HUDEP-2 (cell line): ENCODE data around the gene CDH23.
"Not testable (repeated sequence)": the region's sequence is repeated elsewhere in the genome, so short reads cannot be mapped to it uniquely, and the experiment has no call there.

Experiments
- DNase-seq, 76 experiments: peaks; one replicate each; lab custom pipeline; 2025; ENCODE audit not compliant: unreplicated experiment in 76 of 76; lab: John Stamatoyannopoulos, UW

CDH23 gene

DNA sequence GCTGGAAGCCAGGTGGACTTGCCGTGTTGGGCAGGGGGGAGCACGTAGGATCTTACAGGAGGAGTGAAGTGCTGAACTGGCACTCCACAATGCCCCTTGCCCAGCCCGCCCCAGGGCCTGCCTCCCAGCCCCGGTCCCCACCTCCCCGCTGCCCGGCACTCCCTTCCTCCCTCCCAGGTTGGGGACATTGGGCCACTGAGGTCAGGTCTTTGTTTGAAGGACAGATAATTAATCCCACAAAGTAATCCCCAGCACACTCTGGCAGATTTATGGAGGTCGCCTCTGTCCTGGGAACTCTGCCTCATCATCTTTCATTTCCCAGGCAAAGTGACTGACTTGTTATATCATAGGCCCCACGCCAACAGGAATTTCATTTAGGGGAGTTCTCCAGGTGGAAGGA is 200.0 kb downstream of the CDH23 start:
- no peak for DNase-seq

DNA sequence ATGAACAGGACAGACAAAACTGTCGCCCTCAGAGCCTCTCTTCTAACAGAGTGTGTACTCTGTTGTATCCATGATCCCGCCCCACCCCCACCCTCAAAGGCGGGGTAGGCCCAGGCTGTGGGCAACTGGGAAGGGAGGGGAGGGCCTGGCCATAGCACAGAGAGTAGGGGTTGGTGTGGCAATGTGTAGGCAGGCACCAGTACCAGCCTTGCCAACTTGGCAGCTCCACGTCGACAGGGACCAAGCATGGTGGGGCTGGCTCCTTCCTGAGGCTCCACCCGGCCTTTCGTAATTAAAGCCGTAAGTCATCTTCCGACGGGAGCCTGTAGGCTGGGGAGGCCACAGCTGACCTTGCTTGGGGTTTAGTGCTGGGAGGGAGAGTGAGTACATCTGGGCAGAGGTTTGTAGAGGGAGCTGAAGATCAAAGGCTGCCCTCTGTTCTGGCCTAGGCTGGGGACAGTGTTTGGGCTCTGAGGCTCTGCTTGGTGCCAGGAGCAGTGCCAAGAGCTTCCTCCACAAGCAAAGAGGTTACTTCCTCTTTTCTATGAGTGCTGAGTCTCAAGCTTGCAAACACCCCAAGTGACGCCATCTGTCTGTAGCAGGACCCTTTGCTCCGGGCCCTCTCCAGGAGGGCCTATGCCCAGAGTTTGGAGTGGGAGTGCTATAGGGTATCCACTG is 201.2 kb downstream of the CDH23 start:
- peak in 51 of 76 experiments; percentile 7 to 61 (median 27) for DNase-seq

DNA sequence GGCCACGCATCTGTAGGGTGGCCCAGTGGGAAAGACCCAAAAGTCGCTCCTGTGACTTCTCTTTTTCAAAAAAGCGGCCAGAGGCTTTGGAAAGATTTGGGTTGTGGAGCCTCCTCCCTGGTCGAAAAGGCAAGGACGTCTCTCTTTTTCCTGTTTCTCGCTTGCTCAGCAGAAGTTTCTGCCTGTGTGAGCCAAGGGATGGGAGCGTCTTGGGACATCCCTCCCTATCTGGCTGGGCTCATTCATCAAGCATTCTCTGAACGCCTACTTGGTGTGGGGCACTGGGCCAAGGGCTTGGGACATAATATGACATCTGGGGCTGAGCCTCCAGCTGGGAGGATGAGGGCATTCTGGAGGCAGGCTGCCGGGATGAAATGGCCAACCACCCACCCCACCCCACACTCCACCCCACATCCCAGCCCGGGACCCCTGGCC is 201.9 kb downstream of the CDH23 start:
- DNase-seq = peak in 52 of 76 experiments; percentile 8 to 70 (median 34)

DNA sequence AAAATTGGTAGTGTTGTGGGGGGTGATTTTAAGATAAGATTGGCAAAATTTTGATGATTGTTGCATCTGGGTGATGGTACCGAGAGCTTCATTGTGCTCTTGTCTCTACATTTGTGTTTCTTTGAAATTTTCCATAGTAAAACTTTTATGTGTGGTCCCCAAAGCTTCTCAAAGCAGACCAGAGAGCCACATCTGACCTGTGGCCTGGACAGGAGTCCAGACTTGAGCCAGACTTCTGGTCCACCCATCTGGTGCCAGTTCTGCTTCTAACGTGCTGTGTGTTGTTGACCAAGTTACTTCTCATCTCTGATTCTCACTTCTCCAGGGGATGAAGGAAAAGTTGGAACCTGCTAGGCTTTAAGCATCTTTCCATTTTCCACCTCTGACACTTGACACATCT is 202.8 kb downstream of the CDH23 start:
- no peak for DNase-seq

DNA sequence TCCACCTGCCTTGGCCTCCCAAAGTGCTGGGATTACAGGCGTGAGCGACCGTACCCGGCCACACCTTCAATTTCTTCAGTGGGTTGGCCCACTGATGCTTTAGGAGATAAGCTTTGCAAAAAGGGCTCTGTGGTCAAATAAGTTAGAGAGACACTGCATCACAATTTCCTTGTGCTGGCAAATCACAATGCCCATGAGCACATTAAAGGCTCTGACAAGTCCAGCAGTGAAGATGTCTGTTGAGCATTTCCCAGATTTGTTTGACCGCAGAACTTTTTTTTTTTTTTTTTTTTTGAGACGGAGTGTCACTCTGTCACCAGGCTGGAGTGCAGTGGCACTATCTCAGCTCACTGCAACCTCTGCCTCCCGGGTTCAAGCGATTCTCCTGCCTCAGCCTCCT is 203.5 kb downstream of the CDH23 start:
- not testable (repeated sequence) for DNase-seq

DNA sequence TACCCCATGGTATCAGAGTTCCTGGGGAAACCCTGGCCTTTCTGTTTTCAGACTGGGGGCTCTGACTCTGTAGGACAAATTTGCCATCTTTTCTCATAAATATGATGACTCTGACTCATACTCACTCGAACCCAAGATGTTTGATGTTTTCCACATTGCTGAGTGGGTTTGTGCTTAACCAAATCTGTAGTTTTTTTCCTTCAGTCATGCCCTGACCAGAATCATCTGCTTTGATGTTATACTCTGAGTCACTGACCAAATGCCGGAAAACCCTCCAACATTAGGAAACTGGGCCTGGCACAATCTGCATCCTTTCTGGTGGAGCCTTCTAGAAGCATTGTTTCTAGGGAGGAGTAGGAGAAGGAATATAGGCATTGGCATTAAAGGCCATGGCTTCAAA is 204.1 kb downstream of the CDH23 start:
- no peak for DNase-seq

DNA sequence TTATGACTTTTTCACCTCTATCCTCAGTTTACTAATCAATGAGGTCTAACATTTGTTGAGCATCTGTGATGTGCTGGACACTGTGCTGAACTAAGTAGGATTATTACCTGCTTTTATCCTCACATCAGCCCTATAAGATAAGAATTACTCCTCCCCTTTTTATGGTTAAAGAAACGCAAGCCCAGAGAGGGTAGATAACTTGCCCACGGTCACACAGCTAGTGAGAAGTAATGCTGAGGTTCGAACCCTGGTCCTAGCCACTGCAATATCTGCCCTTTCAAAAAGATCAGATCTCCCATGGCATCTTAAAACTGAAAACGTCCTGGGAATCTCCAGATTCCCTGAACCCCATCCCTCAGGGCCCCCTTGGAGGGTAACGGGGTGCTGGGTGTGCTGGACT is 204.6 kb downstream of the CDH23 start:
- no peak for DNase-seq

DNA sequence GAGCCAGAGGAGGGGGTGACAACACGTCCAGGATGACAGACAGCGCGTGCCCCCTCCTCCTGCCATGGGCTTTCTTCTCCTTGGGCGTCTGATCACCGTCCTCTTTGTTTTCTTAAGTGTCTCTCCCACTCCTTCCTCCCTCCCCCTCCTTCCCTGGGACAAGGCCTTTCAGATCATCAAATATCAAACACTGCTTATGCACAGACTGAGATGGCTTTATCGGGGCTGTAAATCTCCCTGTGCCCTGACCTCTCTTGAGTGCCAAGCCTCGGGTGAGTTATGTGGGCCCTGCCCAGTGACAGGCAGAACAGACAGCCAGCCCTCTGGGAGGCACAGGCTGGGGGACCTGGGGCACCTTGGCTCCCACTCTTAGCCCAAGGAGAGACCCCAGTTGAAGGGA is 206.4 kb downstream of the CDH23 start:
- DNase-seq = peak in 10 of 76 experiments; percentile 4 to 46 (median 14)

DNA sequence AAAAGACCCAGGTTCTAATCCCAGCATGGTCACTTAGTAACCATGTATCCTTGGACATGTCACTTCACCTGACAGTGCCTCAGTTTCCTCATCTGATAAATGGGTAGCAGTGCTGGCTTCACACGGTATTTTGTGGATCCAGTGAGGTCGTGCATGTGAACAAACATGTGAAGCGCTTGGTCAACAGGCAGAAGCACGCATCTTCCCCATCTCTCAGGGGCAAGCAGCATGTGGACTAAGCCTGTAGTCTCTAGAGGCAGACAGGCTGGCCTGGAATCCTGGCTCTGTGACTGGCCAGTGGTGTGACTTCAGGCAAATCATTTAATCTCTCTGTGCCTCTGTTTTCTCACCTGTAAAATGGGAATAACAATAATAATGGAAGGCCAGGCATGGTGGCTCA is 207.0 kb downstream of the CDH23 start:
- no peak for DNase-seq

DNA sequence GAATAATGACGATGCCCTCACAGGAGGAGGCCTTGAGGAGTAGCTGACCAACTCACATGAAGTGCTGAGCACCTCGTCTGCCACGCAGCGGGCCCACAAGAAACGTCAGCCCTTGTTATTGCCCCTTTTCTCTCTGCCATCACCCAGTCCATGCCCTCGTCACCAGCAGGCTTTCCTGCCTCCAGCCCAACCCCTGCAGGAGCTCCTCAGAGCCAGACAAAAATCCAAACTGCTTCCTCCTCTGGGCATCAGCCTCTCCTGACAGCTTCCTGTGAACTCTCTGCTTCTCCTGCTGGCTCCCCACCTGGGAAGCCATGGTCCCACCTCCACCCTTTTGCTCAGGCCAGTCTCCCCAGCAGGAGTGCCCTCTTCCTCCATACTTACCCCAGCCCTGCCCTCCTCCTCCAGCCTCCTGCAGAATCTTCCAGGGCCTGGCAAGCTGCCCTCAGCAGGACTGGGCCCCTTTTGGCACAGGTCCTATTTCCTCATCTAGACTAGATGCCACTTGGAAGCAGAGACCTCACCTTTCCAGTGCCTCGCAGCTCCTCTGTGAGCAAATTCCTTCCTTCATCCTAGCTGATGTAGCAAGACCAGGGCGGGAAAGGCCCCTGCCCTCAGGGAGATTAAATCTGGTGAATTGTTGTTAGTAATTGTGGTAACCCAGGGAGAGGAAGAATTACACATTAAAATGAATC is 207.8 kb downstream of the CDH23 start:
- no peak for DNase-seq

DNA sequence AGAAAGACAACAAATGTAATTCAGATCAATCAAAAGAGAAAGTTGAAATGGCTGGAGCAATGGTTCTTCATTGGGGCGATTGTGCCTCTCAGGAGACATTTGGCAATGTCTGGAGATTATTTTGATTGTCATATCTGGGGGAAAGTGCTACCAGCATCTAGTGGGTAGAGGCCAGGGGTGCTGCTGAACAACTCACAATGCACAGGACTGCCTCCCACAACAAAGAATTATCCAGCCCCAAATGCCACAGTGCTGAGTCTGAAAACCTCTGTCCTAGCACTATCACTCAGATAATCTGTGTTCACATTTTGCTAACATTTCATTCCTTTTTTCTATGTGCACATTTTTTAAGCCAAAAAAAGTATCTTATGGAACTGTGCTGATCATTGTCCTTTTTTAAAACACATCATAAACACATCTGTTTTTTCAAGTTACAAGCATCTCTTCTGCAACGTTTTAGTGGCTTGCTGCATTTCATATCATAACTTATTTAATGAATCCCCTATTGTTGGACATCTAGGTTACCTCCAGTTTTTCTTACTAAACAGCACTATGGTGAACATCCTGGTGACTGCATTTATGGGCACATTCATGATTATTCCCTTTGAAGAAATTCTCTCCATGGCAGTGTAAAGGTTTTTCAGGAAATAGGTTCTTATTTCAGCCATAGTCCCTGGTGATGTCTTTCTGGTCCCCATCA is 208.7 kb downstream of the CDH23 start:
- peak in 1 of 76 experiments; percentile 8 for DNase-seq

DNA sequence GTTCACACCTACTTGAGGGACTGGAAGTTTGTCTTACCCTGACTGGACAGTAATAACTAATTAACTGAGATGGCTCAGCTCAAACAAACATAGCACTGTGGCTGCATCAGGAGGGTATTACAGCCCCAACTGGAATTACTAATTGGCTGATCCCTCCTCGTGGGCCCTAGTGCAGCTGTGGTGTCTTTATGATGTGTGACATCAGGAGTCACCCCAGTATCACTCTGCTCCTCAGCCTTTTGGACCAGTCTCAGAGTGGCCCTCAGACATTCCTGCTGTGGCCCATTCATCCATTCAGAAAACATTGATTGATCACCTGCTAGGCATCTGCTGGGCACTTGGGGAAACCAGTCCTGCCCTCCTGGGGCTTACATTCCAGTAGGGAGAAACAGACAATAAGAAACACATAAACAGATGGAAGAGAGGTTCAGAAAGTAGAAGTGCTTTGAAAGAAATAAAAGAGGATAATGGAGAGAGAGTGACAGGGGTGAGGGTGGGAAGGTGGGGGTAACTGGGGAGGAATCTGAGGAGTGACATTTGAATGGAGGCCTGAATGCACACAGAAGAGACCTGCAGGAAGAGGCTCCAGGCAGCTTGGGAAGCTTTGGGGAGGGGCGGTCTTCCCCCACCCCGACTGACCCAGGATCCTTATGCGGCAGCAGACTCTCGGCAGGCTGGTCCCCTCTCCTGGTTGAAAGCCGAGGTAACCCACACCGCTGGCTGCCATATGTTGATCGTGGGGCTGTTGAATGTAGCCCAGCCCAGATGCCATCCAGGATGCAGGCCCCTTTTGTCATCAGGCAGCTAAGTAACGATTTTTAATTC is 209.7 kb downstream of the CDH23 start:
- DNase-seq = no peak

DNA sequence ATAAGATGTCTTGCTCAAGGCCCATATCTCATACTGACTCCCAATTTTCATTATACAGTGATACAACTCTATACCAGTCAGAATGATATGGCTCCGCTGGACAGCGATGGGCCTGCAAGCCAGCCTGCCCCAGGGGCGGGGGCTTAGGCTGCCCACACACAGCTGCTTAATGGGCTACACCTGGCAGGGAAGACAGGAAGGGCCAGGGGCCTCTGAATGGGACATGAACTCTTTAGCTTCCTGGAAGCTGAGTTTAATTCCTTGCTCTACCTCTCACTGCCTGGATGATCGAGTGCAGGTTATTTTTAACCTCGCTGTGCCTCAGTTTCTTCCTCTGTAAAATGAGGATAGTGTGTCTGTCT is 210.3 kb downstream of the CDH23 start:
- DNase-seq = no peak

DNA sequence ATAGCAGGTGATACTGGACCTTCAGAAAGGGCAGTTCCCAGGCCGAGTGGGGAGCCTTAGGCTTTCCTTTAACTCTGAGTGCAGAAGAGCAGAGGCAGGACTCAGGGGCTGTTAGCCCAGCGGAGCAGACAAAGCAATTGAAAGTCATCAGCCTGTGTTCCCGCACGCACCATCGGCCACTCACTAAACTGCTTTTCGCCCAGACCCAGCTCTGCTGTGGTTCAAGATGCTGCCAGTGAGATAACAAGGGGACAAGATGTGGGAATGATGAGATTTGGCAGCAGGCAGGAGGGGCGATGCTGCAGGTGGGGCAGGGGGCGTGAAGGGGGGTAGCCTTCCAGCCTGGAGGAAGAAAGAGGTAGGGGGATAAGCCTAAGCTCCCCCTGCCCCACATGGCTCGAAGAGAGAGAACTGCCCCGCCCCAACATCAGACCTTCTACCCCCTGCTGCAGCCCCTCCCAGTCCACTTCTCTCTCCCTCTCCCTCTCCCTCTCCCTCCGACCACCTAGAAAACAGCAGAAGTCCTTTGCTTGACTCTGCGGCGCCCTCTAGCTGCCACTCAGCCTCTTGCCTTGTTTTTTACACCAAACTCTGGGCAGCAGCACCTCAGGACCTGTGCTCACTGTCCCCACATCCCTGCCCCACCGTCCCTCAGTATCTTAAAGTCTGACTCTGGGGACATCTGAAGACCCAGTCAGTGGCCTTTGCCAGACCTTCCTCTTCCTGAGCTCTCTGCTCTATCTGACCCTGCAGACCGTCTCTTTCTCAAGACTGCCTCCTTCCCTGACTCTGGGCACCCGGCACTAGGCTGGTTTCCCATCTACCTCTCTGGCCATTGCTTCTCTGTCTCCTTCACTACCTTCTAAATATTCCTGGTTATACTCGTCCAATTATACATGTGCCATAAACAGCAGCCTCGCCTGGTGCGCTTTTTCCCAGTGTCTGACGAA is 212.4 kb downstream of the CDH23 start:
- peak in 53 of 76 experiments; percentile 3 to 68 (median 31) for DNase-seq

DNA sequence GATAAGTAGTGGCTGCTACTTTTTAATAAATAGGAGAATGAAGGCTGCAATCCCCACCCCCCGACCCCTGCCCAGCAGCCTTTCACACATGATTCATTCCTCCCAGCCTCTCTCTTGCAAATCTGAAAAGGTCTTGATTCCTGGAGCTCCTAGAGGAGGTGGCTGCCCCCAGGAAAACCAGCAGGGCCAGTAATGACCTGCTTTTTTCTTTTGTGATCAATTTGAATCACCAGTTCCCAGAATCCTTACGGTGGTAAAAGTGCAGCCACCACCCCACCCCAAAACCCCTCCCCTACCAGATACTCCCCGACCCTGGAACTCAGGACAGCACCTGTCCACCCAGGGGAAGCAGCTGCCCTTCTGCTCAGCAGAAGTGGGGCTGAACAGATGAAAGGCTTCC is 213.9 kb downstream of the CDH23 start:
- DNase-seq = no peak

DNA sequence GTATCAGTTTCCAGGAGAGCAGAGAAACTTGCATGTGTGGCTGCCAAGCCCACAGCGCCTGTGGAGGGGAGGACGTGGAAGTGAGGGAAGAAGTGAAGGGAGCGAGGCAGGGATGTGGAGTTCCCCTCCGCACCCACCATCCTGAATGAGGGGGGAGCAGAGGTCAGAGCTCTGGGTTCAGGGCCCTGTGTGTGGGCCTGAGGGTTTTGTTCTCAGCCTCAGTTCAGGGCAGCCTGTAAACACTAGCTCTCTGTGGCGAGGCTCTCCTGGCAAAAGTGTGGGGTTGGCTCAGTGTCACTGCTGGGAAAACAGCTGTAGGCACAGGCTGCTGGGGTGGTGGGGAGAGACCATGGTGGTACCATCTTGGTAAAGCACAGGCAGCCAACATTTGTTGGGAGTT is 214.4 kb downstream of the CDH23 start:
- no peak for DNase-seq

DNA sequence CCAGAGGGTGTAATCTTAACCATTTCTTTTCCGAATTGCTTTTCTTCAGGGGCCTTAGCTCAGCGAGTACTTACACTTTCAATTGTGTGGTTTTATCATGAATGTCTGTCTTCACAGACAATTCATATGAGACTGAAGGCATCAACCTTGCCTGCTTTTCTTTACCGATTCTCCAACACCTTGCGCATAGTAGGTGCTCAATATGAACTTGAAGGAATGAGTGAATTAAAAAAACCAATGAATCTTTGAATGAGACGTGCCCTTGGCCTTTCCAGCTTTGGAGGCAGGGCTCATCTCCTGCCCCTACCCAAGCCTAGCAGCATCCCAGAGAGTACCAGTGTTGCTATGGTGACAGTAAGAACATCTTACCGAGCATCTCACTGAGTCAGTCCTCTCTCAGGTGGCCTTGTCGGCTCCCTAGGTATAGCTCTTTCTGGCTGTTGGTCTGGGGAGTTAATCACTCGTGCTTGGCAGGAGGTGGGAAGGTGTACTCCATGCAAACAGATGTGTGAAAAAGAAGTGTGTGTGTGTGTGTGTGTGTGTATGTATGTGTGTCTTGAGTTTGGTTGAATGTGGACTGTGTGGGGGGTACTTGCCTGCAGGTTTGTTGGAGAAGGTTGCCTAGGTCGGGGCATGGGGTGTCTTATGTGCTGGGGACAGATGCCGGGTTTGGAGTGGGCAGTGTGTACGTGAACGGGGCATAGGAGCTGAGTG is 215.1 kb downstream of the CDH23 start:
- no peak for DNase-seq

DNA sequence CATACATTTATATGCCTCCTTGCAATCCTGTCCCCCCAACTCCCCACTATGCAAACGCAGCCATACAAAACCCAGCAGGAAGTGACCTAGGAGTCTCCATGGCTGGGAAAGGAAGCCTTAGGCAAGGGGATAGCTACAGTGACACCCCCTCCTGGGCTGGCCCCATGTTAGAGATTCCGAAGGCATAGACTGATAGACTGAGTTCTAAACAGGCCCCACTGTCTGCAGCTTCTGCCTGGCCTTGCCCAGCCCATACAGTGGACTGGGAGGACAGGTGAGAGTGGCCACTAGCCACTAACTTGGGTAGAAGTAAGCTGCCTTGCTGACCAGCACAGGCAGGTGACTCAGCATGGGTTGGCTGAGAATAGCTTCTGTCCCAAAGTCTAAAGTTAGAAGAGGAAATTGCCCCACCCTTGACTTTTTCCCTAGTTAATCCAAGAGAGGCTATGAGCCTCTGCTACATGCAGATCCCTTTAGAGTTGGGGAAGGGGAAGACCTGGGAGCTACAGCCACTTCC is 216.6 kb downstream of the CDH23 start:
- DNase-seq = no peak

DNA sequence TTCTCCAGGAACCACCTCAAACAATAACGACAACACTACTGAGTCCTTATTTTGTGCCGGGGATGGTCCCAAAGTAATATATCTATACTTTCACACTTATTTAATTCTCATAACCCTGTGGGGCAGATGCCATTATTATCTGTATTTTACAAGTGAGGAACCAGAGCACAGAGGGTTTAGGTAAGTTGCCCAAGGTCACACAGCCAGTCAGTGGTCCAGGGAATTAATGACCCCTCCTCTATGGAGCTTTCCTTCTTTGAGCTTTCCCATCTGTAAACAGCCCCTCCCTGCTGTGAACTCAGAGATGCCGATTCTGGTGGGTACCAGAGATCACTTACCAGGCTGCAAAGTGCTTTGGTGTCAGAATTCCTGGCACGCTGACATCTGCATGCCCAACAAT is 217.2 kb downstream of the CDH23 start:
- no peak for DNase-seq
